HL-60/S4 treated with retinoic acid at 250 ng/mL for 4 days and 3 days (cell line): Measurements from ENCODE around the gene IRAK4.
"Not testable (repeated sequence)": the region's sequence is repeated elsewhere in the genome, so short reads cannot be mapped to it uniquely, and the experiment has no call there.

Source experiments
- in situ Hi-C: fragments of 300-500 bp; cut with MboI; formaldehyde crosslinking; loops from 2 replicates; pipeline ENCODE4 v1.7.0; 2022; ENCODE audit warnings: low sequenced_read_pairs

The IRAK4 gene

GRCh38 chr12:43758728-43759563, at the start of gene IRAK4, which contains the start of gene PUS7L:
IRAK4 (plus strand) TSS chr12:43758951; CDS start chr12:43768112, 9,161 bp downstream.
PUS7L (minus strand) TSS chr12:43758790; CDS start chr12:43755245, 3,545 bp downstream.
- in situ Hi-C loops: no loop called here

- in situ Hi-C loops: no loop called here
These were observed 47.4 kb upstream of the IRAK4 start for GRCh38 chr12:43711348-43711747.

- in situ Hi-C loops: no loop called here
These were observed 36.1 kb upstream of the IRAK4 start for GRCh38 chr12:43722621-43723020.

- in situ Hi-C loops: no loop called here
These were observed 35.6 kb upstream of the IRAK4 start for GRCh38 chr12:43723134-43723533.

GRCh38 chr12:43728117-43728516, 30.6 kb upstream of the IRAK4 start:
- in situ Hi-C loops: no loop called here

- in situ Hi-C loops: no loop called here
These were observed 30.1 kb upstream of the IRAK4 start for GRCh38 chr12:43728698-43729097.

GRCh38 chr12:43730283-43730682, 28.5 kb upstream of the IRAK4 start:
- in situ Hi-C loops: no loop called here

- in situ Hi-C loops: no loop called here
These were observed 25.1 kb upstream of the IRAK4 start for GRCh38 chr12:43733687-43734086.

GRCh38 chr12:43736927-43737440, 21.8 kb upstream of the IRAK4 start:
- in situ Hi-C loops: no loop called here

- in situ Hi-C loops: no loop called here
These were observed 21.1 kb upstream of the IRAK4 start for GRCh38 chr12:43737646-43738045.

GRCh38 chr12:43740511-43741100, 18.1 kb upstream of the IRAK4 start:
- in situ Hi-C loops: no loop called here

- in situ Hi-C loops: no loop called here
These were observed 16.6 kb upstream of the IRAK4 start for GRCh38 chr12:43742106-43742505.

GRCh38 chr12:43744826-43745225, 13.9 kb upstream of the IRAK4 start:
- in situ Hi-C loops: no loop called here

GRCh38 chr12:43749016-43749415, 9.7 kb upstream of the IRAK4 start:
- in situ Hi-C loops: no loop called here

- in situ Hi-C loops: no loop called here
These were observed 7.9 kb upstream of the IRAK4 start for GRCh38 chr12:43750814-43751213.

- in situ Hi-C loops: not testable (repeated sequence)
These were observed 7.4 kb upstream of the IRAK4 start for GRCh38 chr12:43751360-43751759.

- in situ Hi-C loops: no loop called here
These were observed 4.7 kb upstream of the IRAK4 start for GRCh38 chr12:43754015-43754414.

- in situ Hi-C loops: no loop called here
These were observed 464 bp upstream of the IRAK4 start for GRCh38 chr12:43758247-43758727.

- in situ Hi-C loops: no loop called here
These were observed 1.6 kb downstream of the IRAK4 start for GRCh38 chr12:43760396-43760795.

- in situ Hi-C loops: no loop called here
These were observed 2.7 kb downstream of the IRAK4 start for GRCh38 chr12:43761500-43761899.

- in situ Hi-C loops: no loop called here
These were observed 3.8 kb downstream of the IRAK4 start for GRCh38 chr12:43762596-43762995.

GRCh38 chr12:43763769-43764168, 5.0 kb downstream of the IRAK4 start:
- in situ Hi-C loops: no loop called here
